ENCODE measurements around the gene CNBP. TPM values are rescaled to one million over a fixed set of nuclear protein-coding genes. Genes with fewer than 3 reads are reported as not detected.

Gene CNBP
- total and polyA plus RNA-seq, 9 of the 15 experiments (the other 6 are each of a cell fraction or from before 2014, with no cell fraction given), result 284 to 717 (median 412) TPM

DNA sequence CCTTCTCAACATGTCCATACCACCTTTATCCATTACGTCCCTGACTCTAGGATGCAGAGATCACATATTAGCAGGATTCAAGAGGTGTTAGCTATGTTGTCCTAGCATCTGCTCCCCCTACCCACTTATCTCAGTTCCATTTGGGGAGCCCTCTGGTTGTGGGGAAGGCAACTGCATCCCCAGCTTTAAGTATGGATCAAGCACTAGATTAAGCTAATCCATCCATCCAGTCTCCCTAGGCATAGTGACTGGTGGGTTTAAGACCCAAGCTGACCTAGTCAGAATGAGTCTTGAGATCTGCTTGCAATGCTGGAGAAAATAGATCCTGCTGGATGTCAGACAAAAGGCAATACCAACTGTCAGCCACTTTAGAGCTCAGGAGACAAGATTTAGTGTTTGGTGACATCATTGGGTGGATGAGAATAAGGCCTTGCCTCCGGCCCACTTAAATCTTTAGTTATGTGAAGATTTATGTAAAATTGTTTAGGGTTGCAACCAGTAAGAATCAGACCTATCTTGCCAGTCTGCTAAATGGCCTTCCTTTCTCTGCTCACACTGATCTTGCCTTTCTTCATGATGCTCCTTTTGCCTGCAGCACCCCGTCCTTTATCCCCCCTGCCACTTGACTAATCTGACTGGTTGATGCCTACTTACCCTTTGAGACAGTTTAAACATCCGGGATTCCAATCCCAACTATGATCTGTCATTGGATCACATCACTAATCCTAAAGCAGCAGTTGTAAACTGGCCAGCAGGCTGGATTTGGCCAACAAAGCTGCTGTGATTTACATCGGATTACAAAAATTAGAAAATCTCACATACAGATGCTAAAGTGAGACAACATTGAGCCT, 20.7 kb downstream of the CNBP start (continued):
- TF ChIP-seq PTRF (tag; IDR thresholded peaks at IDR 0.05), result no peak
- no peak for TF ChIP-seq RBFOX2 (IDR thresholded peaks at IDR 0.05; ENCODE audit: low read depth, low read length)
- TF ChIP-seq NFXL1 (CRISPR knock-in tag; IDR thresholded peaks at IDR 0.05), result no peak
- TF ChIP-seq, protein P1, sequence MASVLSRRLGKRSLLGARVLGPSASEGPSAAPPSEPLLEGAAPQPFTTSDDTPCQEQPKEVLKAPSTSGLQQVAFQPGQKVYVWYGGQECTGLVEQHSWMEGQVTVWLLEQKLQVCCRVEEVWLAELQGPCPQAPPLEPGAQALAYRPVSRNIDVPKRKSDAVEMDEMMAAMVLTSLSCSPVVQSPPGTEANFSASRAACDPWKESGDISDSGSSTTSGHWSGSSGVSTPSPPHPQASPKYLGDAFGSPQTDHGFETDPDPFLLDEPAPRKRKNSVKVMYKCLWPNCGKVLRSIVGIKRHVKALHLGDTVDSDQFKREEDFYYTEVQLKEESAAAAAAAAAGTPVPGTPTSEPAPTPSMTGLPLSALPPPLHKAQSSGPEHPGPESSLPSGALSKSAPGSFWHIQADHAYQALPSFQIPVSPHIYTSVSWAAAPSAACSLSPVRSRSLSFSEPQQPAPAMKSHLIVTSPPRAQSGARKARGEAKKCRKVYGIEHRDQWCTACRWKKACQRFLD (CRISPR knock-in tag; IDR thresholded peaks at IDR 0.05), result no peak
- no peak for TF ChIP-seq GATA2 (CRISPR knock-in tag; IDR thresholded peaks at IDR 0.05)
- no peak for TF ChIP-seq TGIF2 (CRISPR knock-in tag; IDR thresholded peaks at IDR 0.05)
- TF ChIP-seq, protein P2, sequence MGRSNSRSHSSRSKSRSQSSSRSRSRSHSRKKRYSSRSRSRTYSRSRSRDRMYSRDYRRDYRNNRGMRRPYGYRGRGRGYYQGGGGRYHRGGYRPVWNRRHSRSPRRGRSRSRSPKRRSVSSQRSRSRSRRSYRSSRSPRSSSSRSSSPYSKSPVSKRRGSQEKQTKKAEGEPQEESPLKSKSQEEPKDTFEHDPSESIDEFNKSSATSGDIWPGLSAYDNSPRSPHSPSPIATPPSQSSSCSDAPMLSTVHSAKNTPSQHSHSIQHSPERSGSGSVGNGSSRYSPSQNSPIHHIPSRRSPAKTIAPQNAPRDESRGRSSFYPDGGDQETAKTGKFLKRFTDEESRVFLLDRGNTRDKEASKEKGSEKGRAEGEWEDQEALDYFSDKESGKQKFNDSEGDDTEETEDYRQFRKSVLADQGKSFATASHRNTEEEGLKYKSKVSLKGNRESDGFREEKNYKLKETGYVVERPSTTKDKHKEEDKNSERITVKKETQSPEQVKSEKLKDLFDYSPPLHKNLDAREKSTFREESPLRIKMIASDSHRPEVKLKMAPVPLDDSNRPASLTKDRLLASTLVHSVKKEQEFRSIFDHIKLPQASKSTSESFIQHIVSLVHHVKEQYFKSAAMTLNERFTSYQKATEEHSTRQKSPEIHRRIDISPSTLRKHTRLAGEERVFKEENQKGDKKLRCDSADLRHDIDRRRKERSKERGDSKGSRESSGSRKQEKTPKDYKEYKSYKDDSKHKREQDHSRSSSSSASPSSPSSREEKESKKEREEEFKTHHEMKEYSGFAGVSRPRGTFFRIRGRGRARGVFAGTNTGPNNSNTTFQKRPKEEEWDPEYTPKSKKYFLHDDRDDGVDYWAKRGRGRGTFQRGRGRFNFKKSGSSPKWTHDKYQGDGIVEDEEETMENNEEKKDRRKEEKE (IDR thresholded peaks at IDR 0.05; ENCODE audit: borderline replicate concordance in 1 of 2, control insufficient read depth in 1 of 2, low read depth in 2 of 2, low read length in 1 of 2), result no peak
- TF ChIP-seq, protein P3, sequence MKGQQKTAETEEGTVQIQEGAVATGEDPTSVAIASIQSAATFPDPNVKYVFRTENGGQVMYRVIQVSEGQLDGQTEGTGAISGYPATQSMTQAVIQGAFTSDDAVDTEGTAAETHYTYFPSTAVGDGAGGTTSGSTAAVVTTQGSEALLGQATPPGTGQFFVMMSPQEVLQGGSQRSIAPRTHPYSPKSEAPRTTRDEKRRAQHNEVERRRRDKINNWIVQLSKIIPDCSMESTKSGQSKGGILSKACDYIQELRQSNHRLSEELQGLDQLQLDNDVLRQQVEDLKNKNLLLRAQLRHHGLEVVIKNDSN (CRISPR knock-in tag; IDR thresholded peaks at IDR 0.05), result no peak
- no peak for TF ChIP-seq STAT5B (CRISPR knock-in tag; IDR thresholded peaks at IDR 0.05)
- no peak for TF ChIP-seq SIRT6 (IDR thresholded peaks at IDR 0.05; ENCODE audit: low read depth, low read length)
- no peak for TF ChIP-seq PYGO2 (tag; IDR thresholded peaks at IDR 0.05)
- TF ChIP-seq ZNF184 (CRISPR knock-in tag; IDR thresholded peaks at IDR 0.05), result no peak

Measured in K562 (cell line).